ENCODE results near the gene GNB1. TPM values are rescaled to one million over a fixed set of nuclear protein-coding genes. Genes with fewer than 3 reads are reported as not detected.
A peak's percentile ranks its signal among the peaks of the same experiment; 100 is the strongest.
"Not testable (repeated sequence)": the region's sequence is repeated elsewhere in the genome, so short reads cannot be mapped to it uniquely, and the experiment has no call there.

Gene GNB1
- total and polyA plus RNA-seq, 2 experiments from 2014 or later: 134 to 175 TPM

GRCh38 chr1:1937061-1937460 lies 46.2 kb upstream of the GNB1 start:
- TF ChIP-seq EZH2 (IDR thresholded peaks at IDR 0.05; ENCODE audit: borderline replicate concordance) (no peak), EZH2phosphoT487 (IDR thresholded peaks at IDR 0.05; ENCODE audit: low read depth, severe bottlenecking, unreplicated experiment) (no peak), CTCF (IDR thresholded peaks at IDR 0.05; ENCODE audit: poor library complexity) (no peak)
- WGBS (ENCODE audit: low lambda C conversion rate, missing lambda C conversion rate): 85% methylated on average over 15 of the region's 15 CpGs
- no peaks in the 10 kb centered on the region for H3K9me2 ChIP-seq (replicated peaks; ENCODE audit: insufficient read depth)
- no peak overlapping the region for H2AFZ ChIP-seq
- H4K20me1 ChIP-seq (ENCODE audit: insufficient read depth, poor library complexity, severe bottlenecking): no peaks in the 10 kb centered on the region
- H3K27me3 ChIP-seq: no peaks in the 10 kb centered on the region
- DNase-seq (ENCODE audit: low spot score): no peak
- H3K27ac ChIP-seq: no peak overlapping the region
- no peaks in the 10 kb centered on the region for H3K79me2 ChIP-seq
- H3K4me1 ChIP-seq (ENCODE audit: insufficient read depth): no peaks in the 10 kb centered on the region
- no peaks in the 10 kb centered on the region for H3K36me3 ChIP-seq (replicated peaks; ENCODE audit: insufficient read depth, low read depth)
- H3K4me2 ChIP-seq: no peak overlapping the region
- H3K9me3 ChIP-seq (ENCODE audit: low read depth): no peaks in the 10 kb centered on the region
- no peak overlapping the region for H3K4me3 ChIP-seq

- H3K9me3 ChIP-seq (ENCODE audit: low read depth); H4K20me1 ChIP-seq (ENCODE audit: insufficient read depth, poor library complexity, severe bottlenecking); H3K27ac ChIP-seq; H2AFZ ChIP-seq; DNase-seq (ENCODE audit: low spot score); H3K4me3 ChIP-seq; H3K9me2 ChIP-seq (replicated peaks; ENCODE audit: insufficient read depth); H3K4me1 ChIP-seq (ENCODE audit: insufficient read depth); H3K36me3 ChIP-seq (replicated peaks; ENCODE audit: insufficient read depth, low read depth); H3K27me3 ChIP-seq; H3K4me2 ChIP-seq; H3K79me2 ChIP-seq: not testable (repeated sequence)
- WGBS (ENCODE audit: low lambda C conversion rate, missing lambda C conversion rate): 100% methylated on average over 5 of the region's 21 CpGs
Measured at GRCh38 chr1:1934848-1935247, 44.0 kb upstream of the GNB1 start.

DNA sequence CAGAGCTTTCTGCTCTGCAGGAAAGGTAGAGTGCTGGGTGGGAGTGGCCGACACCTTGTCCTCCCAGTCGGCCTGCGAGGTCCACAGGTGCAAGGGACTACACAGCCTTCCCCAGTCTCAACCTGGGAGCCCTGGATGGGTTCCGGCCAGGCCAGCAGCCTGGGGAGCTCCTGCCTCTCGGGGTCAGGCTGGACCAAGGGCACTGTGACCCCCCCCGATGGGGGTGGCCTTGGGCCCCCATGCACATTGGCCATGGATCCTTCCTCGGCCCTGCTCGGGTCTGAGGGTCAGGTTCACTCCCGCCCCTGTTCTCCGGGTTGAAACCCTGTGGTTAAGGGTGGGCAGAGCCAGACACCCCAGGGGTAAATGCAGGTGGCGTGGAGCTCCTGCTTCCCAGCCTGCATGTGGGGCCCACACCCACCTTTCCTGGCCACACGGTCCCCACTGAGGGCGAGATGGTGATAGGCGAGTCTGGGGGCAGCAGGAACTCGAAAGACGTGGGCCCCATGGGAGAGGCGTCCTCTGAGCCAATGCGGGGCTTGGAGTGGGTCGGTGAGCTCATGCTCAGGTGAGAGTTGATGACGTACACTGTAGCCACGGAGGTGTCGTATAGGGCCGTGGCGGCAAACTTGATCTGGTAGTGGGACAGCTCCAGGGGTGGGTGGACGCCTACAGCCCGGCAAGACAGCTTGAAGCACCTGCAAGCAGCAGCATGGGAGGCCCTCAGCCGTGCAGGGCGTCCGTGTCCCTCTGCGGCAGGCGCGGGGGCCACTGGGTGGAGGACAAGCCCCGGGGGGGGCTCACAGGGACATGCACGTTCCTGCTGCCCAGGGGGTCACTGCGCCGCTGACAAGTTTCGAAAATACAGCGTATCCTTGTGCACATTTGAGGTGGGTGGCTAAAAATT lies 39.0 kb upstream of the GNB1 start:
- peak; percentile 3 for DNase-seq (ENCODE audit: low spot score)
- no peaks in the 10 kb centered on the region for H3K36me3 ChIP-seq (replicated peaks; ENCODE audit: insufficient read depth, low read depth)
- 86% methylated on average over 34 of the region's 38 CpGs for WGBS (ENCODE audit: low lambda C conversion rate, missing lambda C conversion rate)

More for the DNA sequence above, 39.0 kb upstream of the GNB1 start:
- H3K27ac ChIP-seq: no peak overlapping the region
- H3K4me1 ChIP-seq (ENCODE audit: insufficient read depth): no peaks in the 10 kb centered on the region
- no peak overlapping the region for H2AFZ ChIP-seq
- no peak overlapping the region for H3K4me2 ChIP-seq
- no peak overlapping the region for H3K4me3 ChIP-seq
- no peaks in the 10 kb centered on the region for H3K27me3 ChIP-seq
- no peak for TF ChIP-seq EZH2 (IDR thresholded peaks at IDR 0.05; ENCODE audit: borderline replicate concordance)
- no peak for TF ChIP-seq EZH2phosphoT487 (IDR thresholded peaks at IDR 0.05; ENCODE audit: low read depth, severe bottlenecking, unreplicated experiment)
- TF ChIP-seq CTCF (IDR thresholded peaks at IDR 0.05; ENCODE audit: poor library complexity): no peak
- H4K20me1 ChIP-seq (ENCODE audit: insufficient read depth, poor library complexity, severe bottlenecking): no peaks in the 10 kb centered on the region
- no peaks in the 10 kb centered on the region for H3K79me2 ChIP-seq
- no peaks in the 10 kb centered on the region for H3K9me2 ChIP-seq (replicated peaks; ENCODE audit: insufficient read depth)
- H3K9me3 ChIP-seq (ENCODE audit: low read depth): no peaks in the 10 kb centered on the region
